Measurements from ENCODE around the gene NHLH2. TPM values are rescaled to one million over a fixed set of nuclear protein-coding genes. Genes with fewer than 3 reads are reported as not detected.
A peak's percentile ranks its signal among the peaks of the same experiment; 100 is the strongest.

The NHLH2 gene
- total RNA-seq, 1 donor from 2014 or later = not detected

- Histone ChIP-seq H3K36me3 (no peaks in the 10 kb centered on the region), H3K4me3 (no peak overlapping the region), H3K27me3 (peaks cover 23% of the 10 kb centered on the region), H3K4me1 (peaks cover 3 to 11% of the 10 kb centered on the region in 2 donors), H3K9me3 (no peaks in the 10 kb centered on the region), H3K27ac (no peak overlapping the region)
- no peak for DNase-seq (ENCODE audit: low spot score in 2 of 2)
- TF ChIP-seq, protein P1, sequence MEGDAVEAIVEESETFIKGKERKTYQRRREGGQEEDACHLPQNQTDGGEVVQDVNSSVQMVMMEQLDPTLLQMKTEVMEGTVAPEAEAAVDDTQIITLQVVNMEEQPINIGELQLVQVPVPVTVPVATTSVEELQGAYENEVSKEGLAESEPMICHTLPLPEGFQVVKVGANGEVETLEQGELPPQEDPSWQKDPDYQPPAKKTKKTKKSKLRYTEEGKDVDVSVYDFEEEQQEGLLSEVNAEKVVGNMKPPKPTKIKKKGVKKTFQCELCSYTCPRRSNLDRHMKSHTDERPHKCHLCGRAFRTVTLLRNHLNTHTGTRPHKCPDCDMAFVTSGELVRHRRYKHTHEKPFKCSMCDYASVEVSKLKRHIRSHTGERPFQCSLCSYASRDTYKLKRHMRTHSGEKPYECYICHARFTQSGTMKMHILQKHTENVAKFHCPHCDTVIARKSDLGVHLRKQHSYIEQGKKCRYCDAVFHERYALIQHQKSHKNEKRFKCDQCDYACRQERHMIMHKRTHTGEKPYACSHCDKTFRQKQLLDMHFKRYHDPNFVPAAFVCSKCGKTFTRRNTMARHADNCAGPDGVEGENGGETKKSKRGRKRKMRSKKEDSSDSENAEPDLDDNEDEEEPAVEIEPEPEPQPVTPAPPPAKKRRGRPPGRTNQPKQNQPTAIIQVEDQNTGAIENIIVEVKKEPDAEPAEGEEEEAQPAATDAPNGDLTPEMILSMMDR (IDR thresholded peaks at IDR 0.05) = no peak
- intact Hi-C loops (cut with DNase I) = no loop called here
Measured at GRCh38 chr1:115837341-115837739, 3.6 kb downstream of the NHLH2 start.

DNA sequence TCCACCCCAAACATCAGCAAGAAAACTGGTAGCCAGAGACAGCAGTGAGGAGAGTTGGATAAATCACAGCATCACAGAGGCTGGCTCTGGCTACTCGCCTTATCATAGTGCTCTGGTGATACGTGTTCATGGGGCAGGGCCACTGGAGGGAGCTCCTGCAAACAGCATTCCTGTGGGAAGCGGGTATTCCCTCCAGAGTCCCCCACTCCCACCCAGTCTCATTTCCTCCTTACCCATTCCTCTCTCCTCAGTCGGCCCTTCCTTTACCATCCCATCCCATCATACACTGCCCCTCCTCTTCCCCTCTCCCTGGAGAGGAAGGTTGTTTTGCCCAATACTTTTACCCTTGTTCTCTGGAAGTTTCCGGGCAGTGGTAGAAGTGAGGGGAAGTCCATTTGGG is 7.1 kb downstream of the NHLH2 start:
- no peak for DNase-seq (ENCODE audit: low spot score in 2 of 2)
- H3K4me3 ChIP-seq = no peak overlapping the region
- H3K9me3 ChIP-seq = no peaks in the 10 kb centered on the region
- TF ChIP-seq, protein P1 (IDR thresholded peaks at IDR 0.05) = no peak
- intact Hi-C loops (cut with DNase I) = no loop called here
- H3K4me1 ChIP-seq = peaks cover 0 to 5% of the 10 kb centered on the region in 2 donors
- H3K27me3 ChIP-seq = peaks cover 14% of the 10 kb centered on the region
- H3K27ac ChIP-seq = no peak overlapping the region
- no peaks in the 10 kb centered on the region for H3K36me3 ChIP-seq

- H3K27me3 ChIP-seq = peaks cover 6% of the 10 kb centered on the region
- intact Hi-C loops (cut with DNase I) = no loop called here
- TF ChIP-seq, protein P1 (IDR thresholded peaks at IDR 0.05) = no peak
- H3K4me1 ChIP-seq = no peaks in the 10 kb centered on the region
- no peaks in the 10 kb centered on the region for H3K36me3 ChIP-seq
- H3K9me3 ChIP-seq = no peaks in the 10 kb centered on the region
- H3K4me3 ChIP-seq = no peak overlapping the region
- no peak for DNase-seq (ENCODE audit: low spot score in 2 of 2)
- no peak overlapping the region for H3K27ac ChIP-seq
Measured at GRCh38 chr1:115832651-115833050, 8.3 kb downstream of the NHLH2 start.

GRCh38 chr1:115830963-115831362 is 10.0 kb downstream of the NHLH2 start:
- no peak overlapping the region for H3K27ac ChIP-seq
- no peaks in the 10 kb centered on the region for H3K4me1 ChIP-seq
- intact Hi-C loops (cut with DNase I) = no loop called here
- H3K27me3 ChIP-seq = no peaks in the 10 kb centered on the region
- no peaks in the 10 kb centered on the region for H3K9me3 ChIP-seq
- H3K4me3 ChIP-seq = no peak overlapping the region
- TF ChIP-seq, protein P1 (IDR thresholded peaks at IDR 0.05) = no peak
- H3K36me3 ChIP-seq = no peaks in the 10 kb centered on the region
- DNase-seq (ENCODE audit: low spot score in 2 of 2) = no peak

DNA sequence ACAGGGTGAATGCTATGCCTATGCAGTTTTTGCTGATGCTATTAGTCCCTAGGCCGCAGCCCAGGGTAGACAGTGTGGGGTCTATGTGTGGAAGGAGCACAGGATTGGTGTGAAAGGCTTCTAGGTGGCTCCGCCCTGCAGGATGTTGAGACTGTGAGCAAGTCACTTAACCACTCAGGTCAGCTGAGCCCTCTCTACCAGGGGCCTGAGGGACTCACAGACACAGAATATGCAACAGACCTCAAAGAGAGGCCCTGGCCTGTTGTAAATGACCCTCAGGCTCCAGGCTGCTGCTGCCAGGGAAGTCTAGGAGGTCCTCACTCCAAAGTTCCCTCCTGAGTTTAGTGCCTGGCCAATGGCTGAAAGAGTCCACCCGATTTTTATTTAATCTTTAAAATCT is 11.0 kb downstream of the NHLH2 start:
- no peaks in the 10 kb centered on the region for H3K4me1 ChIP-seq
- no peak overlapping the region for H3K4me3 ChIP-seq
- no peaks in the 10 kb centered on the region for H3K27me3 ChIP-seq
- H3K9me3 ChIP-seq = no peaks in the 10 kb centered on the region
- H3K27ac ChIP-seq = no peak overlapping the region
- TF ChIP-seq, protein P1 (IDR thresholded peaks at IDR 0.05) = no peak
- intact Hi-C loops (cut with DNase I) = no loop called here
- DNase-seq (ENCODE audit: low spot score in 2 of 2) = no peak
- H3K36me3 ChIP-seq = no peaks in the 10 kb centered on the region

DNA sequence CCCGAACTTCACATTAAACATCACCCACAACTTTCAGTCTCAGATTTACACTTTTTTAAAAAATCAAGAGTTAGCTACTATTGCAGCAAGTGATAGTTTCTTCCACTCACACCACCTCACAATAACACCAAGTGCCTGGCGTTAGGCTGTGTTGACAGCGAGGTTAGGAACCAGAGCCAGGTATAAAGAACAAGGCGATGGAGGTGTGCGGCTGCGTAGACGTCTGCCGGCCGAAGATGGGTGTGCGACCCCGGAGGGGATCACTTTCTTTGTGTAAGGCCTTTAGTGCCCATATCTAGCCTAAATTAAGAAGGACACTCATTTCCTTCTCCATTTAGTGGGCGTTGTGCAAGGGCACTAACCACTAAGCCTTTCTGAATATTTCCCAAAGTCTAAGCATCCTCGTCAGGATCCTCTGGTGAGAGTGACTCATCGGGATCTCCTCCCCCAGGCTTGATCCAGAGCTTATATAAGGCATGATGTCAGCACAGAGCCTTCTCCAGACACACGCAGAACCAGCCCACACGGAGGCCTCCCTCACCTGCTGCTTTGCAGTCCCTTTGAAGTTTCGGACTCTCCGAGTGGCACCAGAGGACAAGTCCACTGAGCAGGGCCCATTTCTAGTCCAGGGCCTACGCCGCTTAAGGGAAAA is 11.8 kb downstream of the NHLH2 start:
- intact Hi-C loops (cut with DNase I) = no loop called here
- Histone ChIP-seq H3K36me3 (no peaks in the 10 kb centered on the region), H3K27me3 (no peaks in the 10 kb centered on the region), H3K9me3 (no peaks in the 10 kb centered on the region), H3K4me1 (no peaks in the 10 kb centered on the region), H3K27ac (no peak overlapping the region), H3K4me3 (peak overlapping the region; percentile 51 to 62)
- TF ChIP-seq, protein P1 (IDR thresholded peaks at IDR 0.05) = no peak
- peak in 1 of 2 donors; percentile 65 for DNase-seq (ENCODE audit: low spot score in 2 of 2)
